ENCODE data around the gene SH2D3C. TPM values are rescaled to one million over a fixed set of nuclear protein-coding genes. Genes with fewer than 3 reads are reported as not detected.

Gene SH2D3C
- total RNA-seq, 4 donors from 2014 or later = 0.38 to 4.8 (median 2.8) TPM

DNA sequence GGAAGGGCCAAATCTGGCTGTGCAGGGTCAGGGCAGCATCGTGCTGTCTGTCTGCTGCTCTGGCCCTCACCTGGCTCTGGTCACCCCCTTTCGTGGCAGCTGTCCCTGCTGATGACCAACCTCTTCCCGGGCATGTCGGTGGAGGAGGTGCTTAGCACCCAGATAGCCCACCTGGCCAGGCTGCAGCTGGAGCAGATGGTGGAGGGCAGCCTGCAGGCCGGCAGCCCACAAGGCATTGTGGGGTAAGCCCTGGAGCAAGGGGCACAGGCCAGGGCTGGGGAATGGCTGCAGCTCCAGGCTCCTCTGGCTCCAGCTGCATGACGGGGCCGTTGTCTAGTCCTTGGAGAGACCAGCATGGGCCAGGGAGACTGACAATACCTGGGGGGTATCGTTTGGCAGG lies 51.6 kb downstream of the SH2D3C start:
- WGBS, 2 donors = 71 to 89% methylated on average over 4 to 5 of the region's 8 CpGs
- no peaks in the 10 kb centered on the region for H3K9me3 ChIP-seq
- peaks cover 0 to 19% (median 2%) of the 10 kb centered on the region in 3 donors for H3K36me3 ChIP-seq
- no peak overlapping the region for H3K27ac ChIP-seq
- TF ChIP-seq POLR2A (IDR thresholded peaks at IDR 0.05) = no peak
- TF ChIP-seq, protein P1, sequence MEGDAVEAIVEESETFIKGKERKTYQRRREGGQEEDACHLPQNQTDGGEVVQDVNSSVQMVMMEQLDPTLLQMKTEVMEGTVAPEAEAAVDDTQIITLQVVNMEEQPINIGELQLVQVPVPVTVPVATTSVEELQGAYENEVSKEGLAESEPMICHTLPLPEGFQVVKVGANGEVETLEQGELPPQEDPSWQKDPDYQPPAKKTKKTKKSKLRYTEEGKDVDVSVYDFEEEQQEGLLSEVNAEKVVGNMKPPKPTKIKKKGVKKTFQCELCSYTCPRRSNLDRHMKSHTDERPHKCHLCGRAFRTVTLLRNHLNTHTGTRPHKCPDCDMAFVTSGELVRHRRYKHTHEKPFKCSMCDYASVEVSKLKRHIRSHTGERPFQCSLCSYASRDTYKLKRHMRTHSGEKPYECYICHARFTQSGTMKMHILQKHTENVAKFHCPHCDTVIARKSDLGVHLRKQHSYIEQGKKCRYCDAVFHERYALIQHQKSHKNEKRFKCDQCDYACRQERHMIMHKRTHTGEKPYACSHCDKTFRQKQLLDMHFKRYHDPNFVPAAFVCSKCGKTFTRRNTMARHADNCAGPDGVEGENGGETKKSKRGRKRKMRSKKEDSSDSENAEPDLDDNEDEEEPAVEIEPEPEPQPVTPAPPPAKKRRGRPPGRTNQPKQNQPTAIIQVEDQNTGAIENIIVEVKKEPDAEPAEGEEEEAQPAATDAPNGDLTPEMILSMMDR (IDR thresholded peaks at IDR 0.05) = no peak
- no peak for DNase-seq
- H3K4me1 ChIP-seq = peaks cover 0 to 24% (median 6%) of the 10 kb centered on the region in 3 donors
- H3K27me3 ChIP-seq = no peaks in the 10 kb centered on the region
- intact Hi-C loops (cut with DNase I) = loop anchor here (10.0 kb wide), 1 partner anchor 222 kb away; no protein-coding TSS in a partner anchor
- no peak overlapping the region for H3K4me3 ChIP-seq

DNA sequence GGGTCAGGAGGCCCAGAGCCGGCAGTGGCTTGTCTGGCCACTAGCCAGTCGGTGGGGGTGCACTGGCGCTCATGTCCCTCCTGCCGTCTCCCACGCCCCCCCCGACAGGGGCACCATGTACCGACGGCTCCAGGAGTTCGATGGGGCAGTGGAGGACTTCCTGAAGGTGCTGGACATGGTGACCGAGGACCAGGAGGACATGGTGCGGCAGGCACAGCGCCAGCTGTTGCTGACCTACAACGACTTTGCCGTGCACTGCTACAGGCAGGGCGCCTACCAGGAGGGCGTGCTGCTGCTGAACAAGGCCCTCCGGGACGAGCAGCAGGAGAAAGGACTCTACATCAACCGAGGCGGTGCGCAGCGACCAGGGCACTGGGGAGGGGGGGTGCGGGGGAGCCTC lies 54.5 kb downstream of the SH2D3C start:
- intact Hi-C loops (cut with DNase I) = loop anchor here (5.0 to 10.0 kb wide), 2 partner anchors 117 to 219 kb away; no protein-coding TSS in a partner anchor
- peaks cover 0 to 34% (median 6%) of the 10 kb centered on the region in 3 donors for H3K4me1 ChIP-seq
- WGBS, 2 donors = 36 to 47% methylated on average over 3 to 13 of the region's 23 CpGs
- DNase-seq = no peak
- TF ChIP-seq POLR2A (IDR thresholded peaks at IDR 0.05) = no peak
- TF ChIP-seq, protein P1 (IDR thresholded peaks at IDR 0.05) = no peak
- H3K27me3 ChIP-seq = no peaks in the 10 kb centered on the region
- H3K27ac ChIP-seq = peak overlapping the region in 1 of 4 donors; percentile 3
- no peak overlapping the region for H3K4me3 ChIP-seq
- H3K36me3 ChIP-seq = no peaks in the 10 kb centered on the region
- H3K9me3 ChIP-seq = no peaks in the 10 kb centered on the region

DNA sequence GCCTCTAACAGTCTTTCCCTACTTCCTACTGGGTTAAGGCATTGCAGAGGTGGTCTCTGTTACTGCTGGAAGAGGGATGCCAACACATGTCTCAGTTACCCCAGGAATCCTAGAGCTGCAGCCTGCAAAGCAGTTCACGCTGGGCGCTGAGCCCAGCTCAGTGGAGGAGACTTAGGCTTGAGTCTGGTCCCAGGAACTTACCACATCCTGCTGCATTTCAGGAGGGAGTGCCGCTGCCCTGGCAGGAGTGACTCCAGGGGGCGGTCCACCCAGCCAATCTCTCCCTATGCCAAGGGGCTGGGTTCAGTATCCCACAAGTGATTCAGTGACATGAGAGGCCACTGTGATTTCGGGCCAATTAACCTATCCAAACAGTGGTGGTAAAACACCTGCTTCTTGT lies 55.0 kb downstream of the SH2D3C start:
- intact Hi-C loops (cut with DNase I) = loop anchor here (5.0 to 10.0 kb wide), 2 partner anchors 116 to 219 kb away; no protein-coding TSS in a partner anchor
- Histone ChIP-seq H3K36me3 (no peaks in the 10 kb centered on the region), H3K4me1 (peaks cover 0 to 34% (median 6%) of the 10 kb centered on the region in 3 donors), H3K27me3 (no peaks in the 10 kb centered on the region), H3K4me3 (no peak overlapping the region), H3K27ac (no peak overlapping the region), H3K9me3 (no peaks in the 10 kb centered on the region)
- no peak for DNase-seq
- TF ChIP-seq POLR2A (IDR thresholded peaks at IDR 0.05) = no peak
- TF ChIP-seq, protein P1 (IDR thresholded peaks at IDR 0.05) = no peak
- WGBS, 2 donors = 13 to 16% methylated on average over 3 to 5 of the region's 5 CpGs

DNA sequence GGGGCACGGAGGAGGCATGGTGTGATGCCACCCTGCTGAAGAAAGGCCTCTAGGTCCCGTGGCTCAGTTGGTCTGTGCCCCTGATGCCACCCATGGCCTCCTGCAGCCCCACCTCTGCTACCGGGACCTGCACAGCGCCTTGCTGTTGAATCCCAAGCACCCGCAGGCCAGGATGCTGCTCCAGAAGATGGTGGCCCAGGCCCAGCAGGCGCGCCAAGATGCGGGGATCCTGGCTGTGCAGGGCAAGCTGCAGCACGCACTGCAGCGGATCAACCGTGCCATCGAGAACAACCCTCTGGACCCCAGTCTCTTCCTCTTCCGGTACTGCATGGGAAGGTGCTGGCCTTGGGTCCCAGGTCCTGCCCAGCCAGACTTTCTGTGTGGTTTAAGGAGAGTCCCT lies 55.5 kb downstream of the SH2D3C start:
- intact Hi-C loops (cut with DNase I) = loop anchor here (5.0 to 10.0 kb wide), 2 partner anchors 116 to 218 kb away; no protein-coding TSS in a partner anchor
- Histone ChIP-seq H3K4me3 (no peak overlapping the region), H3K4me1 (peaks cover 0 to 34% (median 6%) of the 10 kb centered on the region in 3 donors), H3K27me3 (no peaks in the 10 kb centered on the region), H3K9me3 (no peaks in the 10 kb centered on the region), H3K36me3 (no peaks in the 10 kb centered on the region), H3K27ac (no peak overlapping the region)
- no peak for DNase-seq
- 61 to 80% methylated on average over 3 to 6 of the region's 13 CpGs for WGBS, 2 donors
- TF ChIP-seq, protein P1 (IDR thresholded peaks at IDR 0.05) = no peak

DNA sequence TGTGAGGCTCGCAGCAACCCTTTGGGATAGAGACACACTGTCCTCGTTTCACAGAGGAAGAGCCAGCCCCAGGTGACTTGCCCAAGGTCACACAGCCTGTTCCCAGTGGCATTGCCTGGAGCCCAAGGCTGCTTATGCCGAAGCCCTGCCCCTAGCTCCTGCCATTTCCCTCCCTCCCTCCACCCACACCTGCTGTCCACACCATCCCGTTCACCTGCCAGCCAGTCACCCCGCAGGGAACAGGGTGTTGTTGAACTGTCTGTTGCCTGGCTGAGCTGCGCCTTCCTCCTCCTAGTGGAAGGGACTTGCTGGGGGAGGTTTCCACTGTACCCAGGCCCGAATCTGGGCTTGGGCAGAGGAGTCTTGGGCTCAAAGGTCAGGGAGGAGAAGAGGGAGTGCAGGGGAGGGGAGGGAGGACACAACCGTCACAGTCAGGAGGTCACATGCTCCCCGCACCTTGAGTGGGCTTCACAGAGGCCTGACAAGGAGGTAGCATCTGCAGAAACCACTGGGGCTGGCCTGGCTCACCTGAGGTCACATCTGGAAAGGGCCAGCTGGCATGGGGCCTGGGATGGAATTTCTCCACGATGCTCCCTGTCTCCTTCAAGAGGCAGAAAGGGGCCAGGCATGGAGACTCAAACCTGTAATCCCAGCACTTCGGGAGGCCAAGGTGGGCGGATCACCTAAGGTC lies 56.3 kb downstream of the SH2D3C start:
- Histone ChIP-seq H3K27ac (no peak overlapping the region), H3K9me3 (no peaks in the 10 kb centered on the region), H3K36me3 (no peaks in the 10 kb centered on the region), H3K4me3 (no peak overlapping the region), H3K4me1 (peaks cover 0 to 34% (median 6%) of the 10 kb centered on the region in 3 donors), H3K27me3 (no peaks in the 10 kb centered on the region)
- intact Hi-C loops (cut with DNase I) = loop anchor here (5.0 to 10.0 kb wide), 2 partner anchors 115 to 217 kb away; no protein-coding TSS in a partner anchor
- TF ChIP-seq, protein P1 (IDR thresholded peaks at IDR 0.05) = no peak
- TF ChIP-seq POLR2A (IDR thresholded peaks at IDR 0.05) = no peak
- DNase-seq = no peak
- WGBS, 2 donors = 65 to 72% methylated on average over 7 of the region's 12 CpGs
